ENCODE measurements around the gene DSCAML1. TPM values are rescaled to one million over a fixed set of nuclear protein-coding genes. Genes with fewer than 3 reads are reported as not detected.
A peak's percentile ranks its signal among the peaks of the same experiment; 100 is the strongest.

DSCAML1 gene
- total and polyA plus RNA-seq, 9 of the 15 experiments (the other 6 are each of a cell fraction or from before 2014, with no cell fraction given): not detected

- in situ Hi-C loops (cut with MboI): no loop called here
- peaks cover 32 to 66% of the 10 kb centered on the region in 2 experiments; a peak in 4 of 5 replicates for H3K27me3 ChIP-seq (ENCODE audit: control insufficient read depth in 2 of 2, insufficient read depth in 2 of 2, low read length in 2 of 2)
- ChIA-PET POLR2A (interaction anchor here (0.6 to 1.6 kb wide), 3 partner anchors 9 to 117 kb away, joined by 3 to 4 read pairs (median 3); no protein-coding TSS in a partner anchor), CTCF (ENCODE audit: low intra/inter-chr PET ratio) (no interaction called here)
- H3K79me2 ChIP-seq (ENCODE audit: control insufficient read depth, insufficient read depth, low read length): no peaks in the 10 kb centered on the region
- H3K9ac ChIP-seq (ENCODE audit: insufficient read depth in 1 of 2, low read depth in 2 of 2, low read length in 2 of 2): no peak overlapping the region
- H3K36me3 ChIP-seq (ENCODE audit: control insufficient read depth, insufficient read depth, low read length): no peaks in the 10 kb centered on the region
- peaks cover 3% of the 10 kb centered on the region for H3K9me1 ChIP-seq (ENCODE audit: control insufficient read depth, insufficient read depth, low read length)
- DNase-seq (ENCODE audit: extremely low read depth in 1 of 4, low spot score in 3 of 4) (no peak), ATAC-seq (no peak), FAIRE-seq (no peak)
- peak; percentile 29 to 50 (median 31) for TF ChIP-seq YY1 (IDR thresholded peaks at IDR 0.05; ENCODE audit: borderline replicate concordance in 1 of 3, control insufficient read depth in 1 of 3, extremely low read depth in 1 of 3, insufficient read depth in 3 of 3, insufficient read length in 1 of 3, insufficient replicate concordance in 2 of 3, low read depth in 1 of 3, low read length in 2 of 3)
- no peak for TF ChIP-seq SREBF1 (IDR thresholded peaks at IDR 0.05; ENCODE audit: borderline replicate concordance, low read depth, low read length)
- TF ChIP-seq CC2D1A (IDR thresholded peaks at IDR 0.05): no peak
- no peak for TF ChIP-seq KHSRP (IDR thresholded peaks at IDR 0.05)
- no peak for TF ChIP-seq ZSCAN32 (CRISPR knock-in tag; IDR thresholded peaks at IDR 0.05)
- TF ChIP-seq ZBTB33 (CRISPR knock-in tag; IDR thresholded peaks at IDR 0.05): peak; percentile 63; the same call in 1 of the 2 replicates
- no peak for TF ChIP-seq ZNF408 (CRISPR knock-in tag; IDR thresholded peaks at IDR 0.05; ENCODE audit: low read depth)
- TF ChIP-seq, protein P1, sequence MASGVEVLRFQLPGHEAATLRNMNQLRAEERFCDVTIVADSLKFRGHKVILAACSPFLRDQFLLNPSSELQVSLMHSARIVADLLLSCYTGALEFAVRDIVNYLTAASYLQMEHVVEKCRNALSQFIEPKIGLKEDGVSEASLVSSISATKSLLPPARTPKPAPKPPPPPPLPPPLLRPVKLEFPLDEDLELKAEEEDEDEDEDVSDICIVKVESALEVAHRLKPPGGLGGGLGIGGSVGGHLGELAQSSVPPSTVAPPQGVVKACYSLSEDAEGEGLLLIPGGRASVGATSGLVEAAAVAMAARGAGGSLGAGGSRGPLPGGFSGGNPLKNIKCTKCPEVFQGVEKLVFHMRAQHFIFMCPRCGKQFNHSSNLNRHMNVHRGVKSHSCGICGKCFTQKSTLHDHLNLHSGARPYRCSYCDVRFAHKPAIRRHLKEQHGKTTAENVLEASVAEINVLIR (CRISPR knock-in tag; IDR thresholded peaks at IDR 0.05): no peak
- no peak for TF ChIP-seq CBFA2T2 (conservative IDR thresholded peaks at IDR 0.05)
- TF ChIP-seq, protein P2, sequence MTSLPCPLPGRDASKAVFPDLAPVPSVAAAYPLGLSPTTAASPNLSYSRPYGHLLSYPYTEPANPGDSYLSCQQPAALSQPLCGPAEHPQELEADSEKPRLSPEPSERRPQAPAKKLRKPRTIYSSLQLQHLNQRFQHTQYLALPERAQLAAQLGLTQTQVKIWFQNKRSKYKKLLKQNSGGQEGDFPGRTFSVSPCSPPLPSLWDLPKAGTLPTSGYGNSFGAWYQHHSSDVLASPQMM (CRISPR knock-in tag; IDR thresholded peaks at IDR 0.05): no peak
- H3K4me1 ChIP-seq (replicated peaks in 1 of 2; ENCODE audit: control insufficient read depth in 2 of 2, insufficient read depth in 2 of 2, low read length in 2 of 2): no peaks in the 10 kb centered on the region
- H2AFZ ChIP-seq (ENCODE audit: low read depth, low read length): peak overlapping the region; percentile 43
- BruUV-seq (replicated peaks): no TSS peak
- H3K9me3 ChIP-seq (replicated peaks; ENCODE audit: control insufficient read depth, insufficient read depth, low read depth, low read length): peaks cover 3% of the 10 kb centered on the region; the same call in 1 of the 2 replicates
- H3K4me2 ChIP-seq (ENCODE audit: insufficient read depth, low read length): no peak overlapping the region; the same call in 1 of the 2 replicates
- WGBS (ENCODE audit: insufficient coverage, low coverage, missing lambda C conversion rate): 29% methylated on average over 12 of the region's 13 CpGs
- H3K4me3 ChIP-seq: no peak overlapping the region
- no peak overlapping the region for H3K27ac ChIP-seq (ENCODE audit: extremely low read depth, low read depth, low read length)
- H4K20me1 ChIP-seq (replicated peaks; ENCODE audit: control insufficient read depth, insufficient read depth, low read length): peaks cover 7% of the 10 kb centered on the region
- intact Hi-C loops (cut with micrococcal nuclease): no loop called here
These were observed 311.0 kb downstream of the DSCAML1 start for GRCh38 chr11:117486059-117486458.

Data from K562 (cell line).